ENCODE measurements around the gene TRPM5. TPM values are rescaled to one million over a fixed set of nuclear protein-coding genes. Genes with fewer than 3 reads are reported as not detected.

TRPM5 gene
- total and polyA plus RNA-seq, 9 of the 15 experiments (the other 6 are each of a cell fraction or from before 2014, with no cell fraction given): not detected

DNA sequence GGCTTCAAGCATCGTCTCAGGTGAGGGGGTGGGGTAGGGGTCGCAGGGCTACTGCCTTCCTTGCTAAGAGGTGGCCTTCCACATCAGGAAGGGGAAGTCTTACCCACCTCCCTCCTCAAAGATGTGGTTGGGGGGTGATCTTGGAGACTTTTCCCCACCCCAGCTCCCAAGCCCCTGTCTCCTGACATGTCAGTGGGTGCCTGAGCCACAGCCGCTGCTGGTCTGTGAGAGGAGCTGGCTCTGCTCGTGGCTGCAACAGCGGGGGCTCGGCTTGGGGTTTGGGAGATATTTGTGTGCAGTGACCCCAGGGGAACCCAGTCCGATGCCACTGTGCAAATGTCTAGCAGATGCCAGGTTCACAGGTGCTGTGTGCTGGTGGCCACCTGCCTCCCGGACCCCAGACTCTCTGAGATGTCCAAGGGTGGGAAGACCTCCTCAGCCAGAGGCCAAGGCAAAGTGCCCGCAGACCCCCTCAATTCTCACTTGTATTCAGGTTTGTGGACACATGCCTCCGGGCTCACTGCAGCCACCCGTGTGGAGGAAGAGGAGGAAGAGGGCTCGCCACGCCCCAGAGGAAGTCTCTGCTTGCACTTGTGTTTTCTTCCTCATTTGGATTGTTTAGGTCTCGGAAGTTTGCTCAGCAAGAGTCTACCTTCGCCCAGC is 2.4 kb upstream of the TRPM5 start (continued):
- TF ChIP-seq, protein P1, sequence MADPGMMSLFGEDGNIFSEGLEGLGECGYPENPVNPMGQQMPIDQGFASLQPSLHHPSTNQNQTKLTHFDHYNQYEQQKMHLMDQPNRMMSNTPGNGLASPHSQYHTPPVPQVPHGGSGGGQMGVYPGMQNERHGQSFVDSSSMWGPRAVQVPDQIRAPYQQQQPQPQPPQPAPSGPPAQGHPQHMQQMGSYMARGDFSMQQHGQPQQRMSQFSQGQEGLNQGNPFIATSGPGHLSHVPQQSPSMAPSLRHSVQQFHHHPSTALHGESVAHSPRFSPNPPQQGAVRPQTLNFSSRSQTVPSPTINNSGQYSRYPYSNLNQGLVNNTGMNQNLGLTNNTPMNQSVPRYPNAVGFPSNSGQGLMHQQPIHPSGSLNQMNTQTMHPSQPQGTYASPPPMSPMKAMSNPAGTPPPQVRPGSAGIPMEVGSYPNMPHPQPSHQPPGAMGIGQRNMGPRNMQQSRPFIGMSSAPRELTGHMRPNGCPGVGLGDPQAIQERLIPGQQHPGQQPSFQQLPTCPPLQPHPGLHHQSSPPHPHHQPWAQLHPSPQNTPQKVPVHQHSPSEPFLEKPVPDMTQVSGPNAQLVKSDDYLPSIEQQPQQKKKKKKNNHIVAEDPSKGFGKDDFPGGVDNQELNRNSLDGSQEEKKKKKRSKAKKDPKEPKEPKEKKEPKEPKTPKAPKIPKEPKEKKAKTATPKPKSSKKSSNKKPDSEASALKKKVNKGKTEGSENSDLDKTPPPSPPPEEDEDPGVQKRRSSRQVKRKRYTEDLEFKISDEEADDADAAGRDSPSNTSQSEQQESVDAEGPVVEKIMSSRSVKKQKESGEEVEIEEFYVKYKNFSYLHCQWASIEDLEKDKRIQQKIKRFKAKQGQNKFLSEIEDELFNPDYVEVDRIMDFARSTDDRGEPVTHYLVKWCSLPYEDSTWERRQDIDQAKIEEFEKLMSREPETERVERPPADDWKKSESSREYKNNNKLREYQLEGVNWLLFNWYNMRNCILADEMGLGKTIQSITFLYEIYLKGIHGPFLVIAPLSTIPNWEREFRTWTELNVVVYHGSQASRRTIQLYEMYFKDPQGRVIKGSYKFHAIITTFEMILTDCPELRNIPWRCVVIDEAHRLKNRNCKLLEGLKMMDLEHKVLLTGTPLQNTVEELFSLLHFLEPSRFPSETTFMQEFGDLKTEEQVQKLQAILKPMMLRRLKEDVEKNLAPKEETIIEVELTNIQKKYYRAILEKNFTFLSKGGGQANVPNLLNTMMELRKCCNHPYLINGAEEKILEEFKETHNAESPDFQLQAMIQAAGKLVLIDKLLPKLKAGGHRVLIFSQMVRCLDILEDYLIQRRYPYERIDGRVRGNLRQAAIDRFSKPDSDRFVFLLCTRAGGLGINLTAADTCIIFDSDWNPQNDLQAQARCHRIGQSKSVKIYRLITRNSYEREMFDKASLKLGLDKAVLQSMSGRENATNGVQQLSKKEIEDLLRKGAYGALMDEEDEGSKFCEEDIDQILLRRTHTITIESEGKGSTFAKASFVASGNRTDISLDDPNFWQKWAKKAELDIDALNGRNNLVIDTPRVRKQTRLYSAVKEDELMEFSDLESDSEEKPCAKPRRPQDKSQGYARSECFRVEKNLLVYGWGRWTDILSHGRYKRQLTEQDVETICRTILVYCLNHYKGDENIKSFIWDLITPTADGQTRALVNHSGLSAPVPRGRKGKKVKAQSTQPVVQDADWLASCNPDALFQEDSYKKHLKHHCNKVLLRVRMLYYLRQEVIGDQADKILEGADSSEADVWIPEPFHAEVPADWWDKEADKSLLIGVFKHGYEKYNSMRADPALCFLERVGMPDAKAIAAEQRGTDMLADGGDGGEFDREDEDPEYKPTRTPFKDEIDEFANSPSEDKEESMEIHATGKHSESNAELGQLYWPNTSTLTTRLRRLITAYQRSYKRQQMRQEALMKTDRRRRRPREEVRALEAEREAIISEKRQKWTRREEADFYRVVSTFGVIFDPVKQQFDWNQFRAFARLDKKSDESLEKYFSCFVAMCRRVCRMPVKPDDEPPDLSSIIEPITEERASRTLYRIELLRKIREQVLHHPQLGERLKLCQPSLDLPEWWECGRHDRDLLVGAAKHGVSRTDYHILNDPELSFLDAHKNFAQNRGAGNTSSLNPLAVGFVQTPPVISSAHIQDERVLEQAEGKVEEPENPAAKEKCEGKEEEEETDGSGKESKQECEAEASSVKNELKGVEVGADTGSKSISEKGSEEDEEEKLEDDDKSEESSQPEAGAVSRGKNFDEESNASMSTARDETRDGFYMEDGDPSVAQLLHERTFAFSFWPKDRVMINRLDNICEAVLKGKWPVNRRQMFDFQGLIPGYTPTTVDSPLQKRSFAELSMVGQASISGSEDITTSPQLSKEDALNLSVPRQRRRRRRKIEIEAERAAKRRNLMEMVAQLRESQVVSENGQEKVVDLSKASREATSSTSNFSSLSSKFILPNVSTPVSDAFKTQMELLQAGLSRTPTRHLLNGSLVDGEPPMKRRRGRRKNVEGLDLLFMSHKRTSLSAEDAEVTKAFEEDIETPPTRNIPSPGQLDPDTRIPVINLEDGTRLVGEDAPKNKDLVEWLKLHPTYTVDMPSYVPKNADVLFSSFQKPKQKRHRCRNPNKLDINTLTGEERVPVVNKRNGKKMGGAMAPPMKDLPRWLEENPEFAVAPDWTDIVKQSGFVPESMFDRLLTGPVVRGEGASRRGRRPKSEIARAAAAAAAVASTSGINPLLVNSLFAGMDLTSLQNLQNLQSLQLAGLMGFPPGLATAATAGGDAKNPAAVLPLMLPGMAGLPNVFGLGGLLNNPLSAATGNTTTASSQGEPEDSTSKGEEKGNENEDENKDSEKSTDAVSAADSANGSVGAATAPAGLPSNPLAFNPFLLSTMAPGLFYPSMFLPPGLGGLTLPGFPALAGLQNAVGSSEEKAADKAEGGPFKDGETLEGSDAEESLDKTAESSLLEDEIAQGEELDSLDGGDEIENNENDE (IDR thresholded peaks at IDR 0.05; ENCODE audit: low read depth, low read length): no peak
- TF ChIP-seq ZBED1 (IDR thresholded peaks at IDR 0.05) (no peak), ELF1 (tag; IDR thresholded peaks at IDR 0.05) (no peak), POLR2A (conservative IDR thresholded peaks at IDR 0.05) (no peak)

All from K562 (cell line).